Testis (tissue), 3 donors: Measurements from ENCODE around the gene NBEAL1. TPM values are rescaled to one million over a fixed set of nuclear protein-coding genes. Genes with fewer than 3 reads are reported as not detected.
"Not testable (repeated sequence)": the region's sequence is repeated elsewhere in the genome, so short reads cannot be mapped to it uniquely, and the experiment has no call there.

Experiments
- DNase-seq: peaks from one replicate; pipeline ENCODE4 v3.0.0-alpha.2; 2019
- H3K27ac ChIP-seq, 2 donors: fragments of 200-600 bp; sonication (generic); one replicate each; pipeline ENCODE4 v1.5.1; 2019
- H3K27me3 ChIP-seq: fragments of 200-600 bp; sonication (generic); one replicate; pipeline ENCODE4 v1.5.1; 2019
- H3K36me3 ChIP-seq: fragments of 200-600 bp; sonication (generic); one replicate; pipeline ENCODE4 v1.5.1; 2017; ENCODE audit warnings: low read depth; ENCODE audit errors: missing control alignments
- H3K4me1 ChIP-seq: fragments of 200-600 bp; sonication (generic); one replicate; pipeline ENCODE4 v1.5.1; 2019
- H3K4me3 ChIP-seq, 2 donors: fragments of 200-600 bp; sonication (generic); one replicate each; pipeline ENCODE4 v1.5.1; 2017 to 2019
- H3K9me3 ChIP-seq: fragments of 200-600 bp; sonication (generic); one replicate; pipeline ENCODE4 v1.5.1; 2017
- CTCF ChIP-seq, 3 experiments: fragments of 450-650 bp in 2 of 3; fragments of 200-600 bp in 1 of 3; sonication (generic) in 1 of 3; IDR thresholded peaks; one replicate each; pipeline ENCODE4 v1.5.1; 2016 to 2019; ENCODE audit warnings: antibody characterized with exemption in 3 of 3, mild to moderate bottlenecking in 2 of 3, moderate library complexity in 1 of 3
- POLR2A ChIP-seq: fragments of 450-650 bp; IDR thresholded peaks from one replicate; pipeline ENCODE4 v1.6.1; 2017; ENCODE audit warnings: antibody characterized with exemption, mild to moderate bottlenecking, moderate library complexity
- WGBS, 2 donors: methylation state at CpG; one replicate each; pipeline ENCODE4 v1.1.5; 2018; 5-methylcytosine and 5-hydroxymethylcytosine counted together
- intact Hi-C: fragments of 100-400 bp; cut with DNase I; formaldehyde crosslinking; loops from one replicate; pipeline ENCODE4 v1.15.1; 2023; ENCODE audit warnings: low total_unique reads
- polyA plus RNA-seq: library from polyadenylated mRNA; stranded (reverse); fragments of 350-450 nt; fragmentation: Illumina TruSeq; extraction: RNeasy Lipid Tissue Mini Kit (QIAGEN cat#74804); gene quantifications from one replicate; pipeline ENCODE4 v1.2.3, GENCODE V29; 2014; ENCODE audit warnings: low read depth, low replicate concordance; ENCODE audit not compliant: insufficient read depth
- total RNA-seq, 2 donors: library from RNA; depleted of rRNA; stranded (reverse); fragments of >200 nt; gene quantifications; one replicate each; pipeline ENCODE4 v1.2.3, GENCODE V29; 2016

The NBEAL1 gene
- total and polyA plus RNA-seq, 3 donors from 2014 or later, result 7.6 to 43.0 (median 37.0) TPM

GRCh38 chr2:203185864-203186263 is 171.2 kb downstream of the NBEAL1 start:
- intact Hi-C loops, result no loop called here
- Histone ChIP-seq H3K27me3 (no peaks in the 10 kb centered on the region), H3K9me3 (no peaks in the 10 kb centered on the region), H3K27ac (no peak overlapping the region), H3K4me3 (no peak overlapping the region), H3K36me3 (no peaks in the 10 kb centered on the region), H3K4me1 (no peaks in the 10 kb centered on the region)
- WGBS, 2 donors, result 69 to 87% methylated on average over 1 of the region's 1 CpG
- no peak for DNase-seq
- TF ChIP-seq POLR2A, result no peak
- no peak for TF ChIP-seq CTCF (IDR thresholded peaks at IDR 0.05)

- H3K27me3 ChIP-seq, H3K4me3 ChIP-seq, H3K27ac ChIP-seq, H3K4me1 ChIP-seq, H3K36me3 ChIP-seq, intact Hi-C loops, DNase-seq, H3K9me3 ChIP-seq: not testable (repeated sequence)
- WGBS, 2 donors, result 97 to 100% methylated on average over 6 to 17 of the region's 17 CpGs
Observed at GRCh38 chr2:203190547-203190946, 175.9 kb downstream of the NBEAL1 start.

- H3K36me3 ChIP-seq, intact Hi-C loops, H3K27ac ChIP-seq, H3K27me3 ChIP-seq, H3K4me3 ChIP-seq, H3K9me3 ChIP-seq, DNase-seq, H3K4me1 ChIP-seq: not testable (repeated sequence)
- WGBS, 2 donors, result 98 to 99% methylated on average over 6 of the region's 6 CpGs
Observed at GRCh38 chr2:203191026-203191425, 176.4 kb downstream of the NBEAL1 start.

GRCh38 chr2:203191961-203192360 is 177.3 kb downstream of the NBEAL1 start:
- WGBS, 2 donors, result 92 to 98% methylated on average over 3 of the region's 3 CpGs
- Histone ChIP-seq H3K4me3 (no peak overlapping the region), H3K27ac (no peak overlapping the region), H3K36me3 (no peaks in the 10 kb centered on the region), H3K27me3 (no peaks in the 10 kb centered on the region), H3K4me1 (no peaks in the 10 kb centered on the region), H3K9me3 (no peaks in the 10 kb centered on the region)
- intact Hi-C loops, result no loop called here
- TF ChIP-seq POLR2A, result no peak
- TF ChIP-seq CTCF (IDR thresholded peaks at IDR 0.05), result no peak
- DNase-seq, result no peak

- Histone ChIP-seq H3K27me3 (no peaks in the 10 kb centered on the region), H3K9me3 (no peaks in the 10 kb centered on the region), H3K4me1 (no peaks in the 10 kb centered on the region), H3K27ac (no peak overlapping the region), H3K4me3 (no peak overlapping the region), H3K36me3 (no peaks in the 10 kb centered on the region)
- intact Hi-C loops, result no loop called here
- 70 to 83% methylated on average over 5 of the region's 5 CpGs for WGBS, 2 donors
- no peak for TF ChIP-seq CTCF (IDR thresholded peaks at IDR 0.05)
- no peak for TF ChIP-seq POLR2A
- no peak for DNase-seq
Observed at GRCh38 chr2:203195331-203196036, 180.8 kb downstream of the NBEAL1 start.

GRCh38 chr2:203200866-203201265 is 186.2 kb downstream of the NBEAL1 start:
- Histone ChIP-seq H3K4me3 (no peak overlapping the region), H3K9me3 (no peaks in the 10 kb centered on the region), H3K36me3 (no peaks in the 10 kb centered on the region), H3K27ac (no peak overlapping the region), H3K27me3 (no peaks in the 10 kb centered on the region), H3K4me1 (no peaks in the 10 kb centered on the region)
- intact Hi-C loops, result no loop called here
- no peak for DNase-seq
- TF ChIP-seq POLR2A (no peak), CTCF (IDR thresholded peaks at IDR 0.05) (no peak)
